Measurements from ENCODE around the gene ZNF124.
A peak's percentile ranks its signal among the peaks of the same experiment; 100 is the strongest.
"Not testable (repeated sequence)": the region's sequence is repeated elsewhere in the genome, so short reads cannot be mapped to it uniquely, and the experiment has no call there.

Gene ZNF124

DNA sequence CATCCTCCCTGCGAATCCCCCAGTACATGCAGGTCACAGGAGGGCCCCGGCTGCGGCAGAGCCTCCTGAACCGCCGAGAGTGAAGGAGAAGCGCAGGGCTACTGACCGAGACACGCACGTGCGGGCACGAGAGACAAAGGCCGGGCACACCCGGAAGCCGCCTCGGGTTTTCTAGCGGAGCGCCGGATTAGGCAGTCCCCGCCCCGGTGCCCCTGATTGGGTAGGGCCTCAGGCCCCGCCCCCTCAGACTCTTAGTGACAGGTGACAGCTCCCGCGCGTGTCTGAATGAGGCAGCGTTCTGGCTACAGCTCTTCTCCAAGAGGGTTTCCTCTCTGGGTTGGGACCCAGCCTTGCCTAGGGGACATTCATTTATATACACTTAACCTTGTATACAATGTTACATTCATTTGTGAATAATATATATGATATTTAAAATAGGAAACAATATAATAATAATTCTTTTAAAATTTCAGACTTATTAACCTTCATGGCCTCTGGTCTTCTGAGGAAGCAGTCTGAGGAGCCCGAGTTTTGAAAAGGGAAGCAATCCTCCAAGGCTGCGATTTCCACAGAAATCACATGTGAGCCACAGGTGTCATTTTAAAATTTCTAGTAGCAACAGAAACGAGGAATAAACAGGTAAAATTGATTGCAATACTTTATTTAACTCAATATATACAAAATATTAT, at the start of gene ZNF124:
Gene ZNF124, minus strand, starts transcription at position 146 of the 689 bp plus-strand sequence. Its CDS starts 143 bp downstream, at position 3.
- peak in 1 of 3 experiments; percentile 38 for DNase-seq

- DNase-seq: not testable (repeated sequence)
These were observed 48.5 kb upstream of the ZNF124 start for GRCh38 chr1:247220280-247220679.

GRCh38 chr1:247218121-247218651, 46.4 kb upstream of the ZNF124 start:
- DNase-seq: no peak

DNA sequence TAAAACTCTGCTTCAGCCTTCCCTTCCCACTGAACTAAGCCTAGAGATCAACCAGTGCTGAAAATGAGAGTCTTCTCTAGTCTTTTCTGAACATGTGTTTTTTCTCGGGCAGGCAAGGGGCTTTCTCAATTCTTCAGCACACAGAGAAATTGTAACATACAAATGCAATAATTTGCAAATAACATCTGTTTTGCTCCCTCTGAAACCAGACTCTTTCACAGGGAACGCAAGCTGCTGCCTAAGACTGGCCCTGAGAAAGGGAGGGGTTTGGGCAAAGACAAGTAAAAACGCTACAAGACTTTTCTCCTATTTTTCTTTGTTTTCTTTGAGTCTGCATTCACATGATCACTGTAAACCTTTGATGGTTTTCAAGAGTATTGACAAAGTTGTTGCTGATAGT, 44.4 kb upstream of the ZNF124 start:
- no peak for DNase-seq

- no peak for DNase-seq
These were observed 41.1 kb upstream of the ZNF124 start for GRCh38 chr1:247212627-247213617.

GRCh38 chr1:247212012-247212411, 40.2 kb upstream of the ZNF124 start:
- no peak for DNase-seq

GRCh38 chr1:247211339-247211738, 39.5 kb upstream of the ZNF124 start:
- no peak for DNase-seq

- DNase-seq: peak; percentile 88 to 97 (median 92)
These were observed 38.7 kb upstream of the ZNF124 start for GRCh38 chr1:247210376-247211117.

DNA sequence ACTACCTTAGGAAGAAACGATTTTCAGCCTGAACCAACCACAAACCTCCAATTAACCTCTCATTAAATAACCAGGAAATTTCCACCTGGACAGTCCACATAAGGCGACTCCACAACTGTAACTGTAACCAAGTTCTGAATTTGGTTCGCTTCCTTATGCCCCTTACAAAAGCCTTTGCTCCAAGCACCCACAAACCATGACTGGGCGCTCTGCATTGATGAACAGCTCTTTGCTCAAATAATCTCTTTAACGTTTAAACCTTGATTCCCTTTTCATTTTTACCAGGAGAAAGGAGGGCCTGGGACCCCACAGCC, 38.2 kb upstream of the ZNF124 start:
- peak in 1 of 3 experiments; percentile 62 for DNase-seq

- peak in 1 of 3 experiments; percentile 29 for DNase-seq
These were observed 37.6 kb upstream of the ZNF124 start for GRCh38 chr1:247209396-247209795.

DNA sequence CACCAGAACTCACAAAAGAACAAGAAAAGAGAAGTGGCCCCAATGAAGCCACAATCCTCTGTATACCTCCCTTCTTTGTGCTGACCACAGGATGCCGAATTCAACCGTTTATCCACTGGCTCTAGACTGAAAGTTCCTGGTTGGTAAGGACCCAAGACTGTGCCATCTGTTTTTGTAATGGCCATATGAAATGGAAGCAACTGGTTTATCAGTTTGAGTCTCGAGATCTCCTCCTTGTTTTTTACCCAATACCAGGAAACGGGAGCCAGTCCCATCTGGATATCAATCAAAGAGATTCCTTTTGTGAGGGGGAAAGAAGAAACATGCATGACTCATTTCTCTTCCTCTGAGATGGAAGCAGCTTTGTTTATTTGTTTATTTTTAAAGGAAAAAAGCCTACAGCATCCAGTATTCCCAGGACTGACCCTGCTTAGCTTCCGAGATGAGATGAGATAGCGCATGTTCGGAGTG, 32.4 kb upstream of the ZNF124 start:
- DNase-seq: no peak

DNA sequence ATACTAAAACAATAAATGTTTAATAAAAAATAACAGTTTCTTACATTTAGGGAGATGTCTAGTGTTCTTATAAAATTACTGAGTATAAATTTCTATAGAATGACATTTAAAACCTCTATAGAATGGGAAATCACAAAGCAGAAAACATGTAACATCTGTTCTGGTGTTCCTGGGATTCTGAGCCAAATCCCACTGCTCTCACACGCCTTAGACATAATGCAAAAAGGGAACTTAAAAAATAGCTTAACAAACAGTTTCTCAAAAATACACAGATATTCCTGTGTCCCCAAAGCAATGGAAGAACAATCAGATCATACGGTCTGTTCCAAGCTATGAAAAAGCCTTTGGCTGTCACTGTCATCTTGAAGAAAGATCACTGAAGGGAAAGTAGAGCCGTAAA, 27.0 kb upstream of the ZNF124 start:
- no peak for DNase-seq

DNA sequence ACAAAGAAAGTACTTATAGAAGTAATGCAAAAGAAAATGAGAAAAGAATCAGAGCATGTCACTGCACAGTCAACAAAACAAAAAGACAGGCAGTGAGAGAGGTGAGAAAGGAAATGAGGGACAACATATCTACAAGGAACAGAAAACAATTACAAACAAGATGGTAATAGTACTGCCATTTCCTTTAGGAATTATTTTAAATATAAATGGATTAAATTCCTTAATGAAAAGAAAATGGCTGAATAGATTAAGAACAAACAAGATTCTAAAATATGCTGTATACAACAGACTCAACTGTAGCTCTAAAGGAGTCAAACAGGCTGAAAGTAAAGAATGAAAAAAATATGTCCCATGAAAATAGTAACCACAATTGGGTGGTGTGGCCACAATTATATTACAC, 22.1 kb upstream of the ZNF124 start:
- no peak for DNase-seq

DNA sequence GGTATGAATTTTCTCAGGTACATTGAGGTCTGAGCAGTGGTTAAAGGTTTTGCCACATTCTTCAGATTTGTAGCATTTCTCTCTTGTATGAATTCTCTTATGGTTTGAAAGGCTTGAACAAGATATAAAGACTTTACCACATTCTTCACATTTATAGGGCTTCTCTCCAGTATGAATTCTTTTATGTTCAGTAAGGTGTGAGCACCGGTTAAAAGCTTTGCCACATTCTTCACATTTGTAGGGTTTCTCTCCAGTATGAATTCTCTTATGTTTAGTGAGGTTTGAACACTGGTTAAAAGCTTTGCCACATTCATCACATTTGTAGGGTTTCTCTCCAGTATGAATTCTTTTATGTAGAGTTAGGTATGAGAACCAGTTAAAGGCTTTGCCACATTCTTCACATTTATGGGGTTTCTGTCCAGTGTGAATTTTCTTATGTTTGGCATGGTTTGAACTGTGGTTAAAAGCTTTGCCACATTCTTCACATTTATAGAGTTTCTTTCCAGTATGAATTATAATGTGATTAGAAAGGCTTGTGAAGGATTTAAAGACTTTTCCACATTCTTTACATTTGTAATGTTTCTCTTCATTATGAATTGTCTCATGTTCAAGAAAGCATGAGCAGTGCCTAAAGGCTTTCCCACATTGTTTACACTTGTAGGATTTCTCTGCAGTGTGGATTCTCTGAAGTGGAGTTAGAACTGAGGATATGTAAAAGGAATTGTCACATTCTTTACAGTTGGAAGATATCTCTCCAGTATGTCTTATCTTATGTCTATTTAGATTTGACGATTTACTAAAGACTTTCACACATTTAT, 18.4 kb upstream of the ZNF124 start:
- DNase-seq: no peak

- no peak for DNase-seq
These were observed 13.8 kb upstream of the ZNF124 start for GRCh38 chr1:247185667-247186066.

DNA sequence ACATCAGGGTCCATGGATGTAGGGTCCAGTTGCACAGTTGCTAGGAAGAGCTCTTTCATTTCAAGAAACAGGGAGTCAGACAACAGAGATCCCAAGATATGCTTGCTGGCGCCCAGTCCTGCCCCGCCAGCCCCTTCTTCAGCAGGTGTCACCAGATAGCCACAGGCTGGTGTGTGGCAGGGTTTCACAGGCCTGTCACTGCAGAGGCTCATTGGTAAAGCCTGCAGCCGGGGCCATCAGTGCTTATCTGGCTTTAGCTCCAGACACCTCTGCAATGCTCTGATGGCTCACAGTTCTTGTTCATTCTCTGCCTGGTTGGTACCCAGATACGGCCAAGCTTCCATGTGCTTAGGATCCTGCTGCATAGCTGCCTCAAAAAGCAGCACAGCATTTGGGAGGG, 12.4 kb upstream of the ZNF124 start:
- no peak for DNase-seq

GRCh38 chr1:247182994-247183393, 11.2 kb upstream of the ZNF124 start:
- no peak for DNase-seq

- DNase-seq: no peak
These were observed 8.8 kb upstream of the ZNF124 start for GRCh38 chr1:247180581-247180980.

- no peak for DNase-seq
These were observed 5.9 kb upstream of the ZNF124 start for GRCh38 chr1:247177755-247178154.

GRCh38 chr1:247175458-247175857, 3.6 kb upstream of the ZNF124 start:
- no peak for DNase-seq

DNA sequence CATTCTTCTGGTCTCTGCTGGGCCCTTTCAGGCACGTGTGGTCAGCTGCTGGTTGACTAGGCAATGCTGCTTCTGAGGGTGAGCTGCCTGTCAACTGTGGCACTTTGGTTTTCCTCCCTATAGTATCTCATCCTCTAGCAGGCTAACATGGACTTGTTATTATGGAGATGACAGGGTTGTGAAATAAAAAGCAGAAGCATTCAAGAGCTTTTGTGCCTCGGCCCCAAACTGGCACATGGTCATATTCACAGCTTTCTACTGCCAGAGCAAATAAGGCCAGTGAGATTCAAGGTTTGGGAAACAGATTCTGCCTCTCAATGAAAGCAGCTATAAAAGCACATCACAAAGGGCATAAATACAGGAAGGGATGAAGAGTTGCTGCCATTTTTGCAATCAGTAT, 1.6 kb upstream of the ZNF124 start:
- DNase-seq: no peak

DNA sequence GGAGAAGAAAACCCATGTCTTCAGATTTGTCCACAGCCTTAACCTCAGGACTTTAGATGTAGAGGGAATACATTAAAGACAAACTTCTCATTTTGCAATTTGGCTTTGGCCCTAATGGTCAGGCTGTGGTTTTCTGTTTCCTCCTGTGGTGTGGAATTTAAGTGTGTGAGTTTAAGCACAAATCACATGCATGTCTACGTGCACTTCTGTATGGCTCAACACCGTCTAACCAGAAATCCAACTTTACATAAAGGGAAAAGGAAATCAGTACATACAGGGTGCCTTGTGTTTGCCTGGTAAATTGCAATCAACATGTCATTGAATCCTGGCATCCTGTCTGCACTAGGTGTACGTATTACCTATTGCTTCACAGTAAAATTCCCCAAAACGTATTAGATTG, 1.2 kb upstream of the ZNF124 start:
- no peak for DNase-seq

Measured in NCI-H1417 (cell line).